NCI-H82 (cell line): ENCODE measurements around the gene HS3ST5.
A peak's percentile ranks its signal among the peaks of the same experiment; 100 is the strongest.
"Not testable (repeated sequence)": the region's sequence is repeated elsewhere in the genome, so short reads cannot be mapped to it uniquely, and the experiment has no call there.

ENCODE experiments used
- DNase-seq: peaks from one replicate; lab custom pipeline; 2025; lab: John Stamatoyannopoulos, UW

The HS3ST5 gene

GRCh38 chr6:114276783-114277182, 66.0 kb downstream of the HS3ST5 start:
- no peak for DNase-seq

GRCh38 chr6:114274836-114275235, 68.0 kb downstream of the HS3ST5 start:
- DNase-seq: no peak

- no peak for DNase-seq
Measured at GRCh38 chr6:114272582-114272981, 70.2 kb downstream of the HS3ST5 start.

- DNase-seq: no peak
Measured at GRCh38 chr6:114271405-114271804, 71.4 kb downstream of the HS3ST5 start.

- DNase-seq: no peak
Measured at GRCh38 chr6:114267897-114268296, 74.9 kb downstream of the HS3ST5 start.

- no peak for DNase-seq
Measured at GRCh38 chr6:114260810-114261209, 82.0 kb downstream of the HS3ST5 start.

GRCh38 chr6:114258376-114258775, 84.4 kb downstream of the HS3ST5 start:
- DNase-seq: no peak

GRCh38 chr6:114253431-114253830, 89.4 kb downstream of the HS3ST5 start:
- no peak for DNase-seq

- no peak for DNase-seq
Measured at GRCh38 chr6:114249522-114249921, 93.3 kb downstream of the HS3ST5 start.

GRCh38 chr6:114247101-114247500, 95.7 kb downstream of the HS3ST5 start:
- DNase-seq: no peak

GRCh38 chr6:114240796-114241195, 102.0 kb downstream of the HS3ST5 start:
- DNase-seq: no peak

- DNase-seq: no peak
Measured at GRCh38 chr6:114228675-114229074, 114.1 kb downstream of the HS3ST5 start.

- no peak for DNase-seq
Measured at GRCh38 chr6:114227944-114228468, 114.8 kb downstream of the HS3ST5 start.

- DNase-seq: no peak
Measured at GRCh38 chr6:114220241-114220640, 122.6 kb downstream of the HS3ST5 start.

GRCh38 chr6:114218437-114219340, 124.1 kb downstream of the HS3ST5 start:
- no peak for DNase-seq

- not testable (repeated sequence) for DNase-seq
Measured at GRCh38 chr6:114217996-114218395, 124.8 kb downstream of the HS3ST5 start.

- DNase-seq: peak; percentile 4
Measured at GRCh38 chr6:114216789-114217467, 125.9 kb downstream of the HS3ST5 start.

- no peak for DNase-seq
Measured at GRCh38 chr6:114210467-114210866, 132.4 kb downstream of the HS3ST5 start.

GRCh38 chr6:114203460-114203859, 139.4 kb downstream of the HS3ST5 start:
- no peak for DNase-seq

GRCh38 chr6:114202389-114202788, 140.4 kb downstream of the HS3ST5 start:
- DNase-seq: no peak

- no peak for DNase-seq
Measured at GRCh38 chr6:114200891-114201290, 141.9 kb downstream of the HS3ST5 start.

- no peak for DNase-seq
Measured at GRCh38 chr6:114195631-114196403, 147.0 kb downstream of the HS3ST5 start.
